HFFc6 (cell line): ENCODE results near the gene PLPPR2. TPM values are rescaled to one million over a fixed set of nuclear protein-coding genes. Genes with fewer than 3 reads are reported as not detected.
"Not testable (repeated sequence)": the region's sequence is repeated elsewhere in the genome, so short reads cannot be mapped to it uniquely, and the experiment has no call there.

Source experiments
- DNase-seq: peaks from one replicate; pipeline ENCODE4 v3.0.0-alpha.2; 2018
- H3K27ac Mint-ChIP-seq: 2 replicates; pipeline ENCODE4 v1.8.0; 2020; ENCODE audit warnings: mild to moderate bottlenecking, mixed read lengths
- H3K27me3 Mint-ChIP-seq: 2 replicates; pipeline ENCODE4 v1.8.0; 2021; ENCODE audit warnings: mild to moderate bottlenecking, moderate library complexity, mixed read lengths; ENCODE audit not compliant: insufficient read depth
- H3K36me3 Mint-ChIP-seq: 2 replicates; pipeline ENCODE4 v1.8.0; 2021; ENCODE audit warnings: low read depth, mixed read lengths
- H3K4me1 Mint-ChIP-seq: 2 replicates; pipeline ENCODE4 v1.8.0; 2020; ENCODE audit warnings: low read depth, mixed read lengths
- H3K4me3 Mint-ChIP-seq: 2 replicates; pipeline ENCODE4 v1.8.0; 2020; ENCODE audit warnings: mild to moderate bottlenecking, moderate library complexity, mixed read lengths
- H3K9me3 Mint-ChIP-seq: 2 replicates; pipeline ENCODE4 v1.8.0; 2020; ENCODE audit warnings: mild to moderate bottlenecking, mixed read lengths
- long read RNA-seq: library from polyadenylated mRNA; unstranded; transcript quantifications from one replicate; pipeline ENCODE4 v2.0.0, GENCODE V29; 2019
- total RNA-seq, 6 experiments: library from RNA; stranded (reverse); fragmentation: NEBNext Ultra II Directional; extraction: Animal tissue kit (Norgen Biotek cat#: 25700); gene quantifications; 2 replicates in 1 of 6; 3 replicates in 5 of 6; pipeline ENCODE4 v1.2.3, GENCODE V29; 2021
- TF ChIP-seq, protein P1 (sequence below): fragments of 200-600 bp; sonication (generic); IDR thresholded peaks from 2 replicates; pipeline ENCODE4 v1.5.0; 2021; ENCODE audit warnings: antibody characterized with exemption, mild to moderate bottlenecking

Gene PLPPR2, protein sequence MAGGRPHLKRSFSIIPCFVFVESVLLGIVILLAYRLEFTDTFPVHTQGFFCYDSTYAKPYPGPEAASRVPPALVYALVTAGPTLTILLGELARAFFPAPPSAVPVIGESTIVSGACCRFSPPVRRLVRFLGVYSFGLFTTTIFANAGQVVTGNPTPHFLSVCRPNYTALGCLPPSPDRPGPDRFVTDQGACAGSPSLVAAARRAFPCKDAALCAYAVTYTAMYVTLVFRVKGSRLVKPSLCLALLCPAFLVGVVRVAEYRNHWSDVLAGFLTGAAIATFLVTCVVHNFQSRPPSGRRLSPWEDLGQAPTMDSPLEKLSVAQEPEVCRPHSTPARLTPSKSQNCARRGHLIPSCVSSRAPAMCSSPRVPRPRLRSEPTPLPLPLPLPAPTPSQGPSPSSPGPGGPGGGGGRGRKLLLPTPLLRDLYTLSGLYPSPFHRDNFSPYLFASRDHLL
- total RNA-seq = 10 to 100 TPM; 52.4 to 82.2 (median 59.7) TPM
- long read RNA-seq, transcript PLPPR2-201 (10 exons, 2,727 nt) = major isoform, 5 of 29 reads
- long read RNA-seq, partial matches to known transcripts = 4 of 29 reads
- long read RNA-seq, other reads (novel, unspliced or antisense) = 18 of 29 reads

GRCh38 chr19:11355160-11356073 is at the start of gene PLPPR2:
Gene PLPPR2 (plus strand): TSS chr19:11355432. CDS start chr19:11357674, 2,242 bp downstream.
- TF ChIP-seq, protein P1, sequence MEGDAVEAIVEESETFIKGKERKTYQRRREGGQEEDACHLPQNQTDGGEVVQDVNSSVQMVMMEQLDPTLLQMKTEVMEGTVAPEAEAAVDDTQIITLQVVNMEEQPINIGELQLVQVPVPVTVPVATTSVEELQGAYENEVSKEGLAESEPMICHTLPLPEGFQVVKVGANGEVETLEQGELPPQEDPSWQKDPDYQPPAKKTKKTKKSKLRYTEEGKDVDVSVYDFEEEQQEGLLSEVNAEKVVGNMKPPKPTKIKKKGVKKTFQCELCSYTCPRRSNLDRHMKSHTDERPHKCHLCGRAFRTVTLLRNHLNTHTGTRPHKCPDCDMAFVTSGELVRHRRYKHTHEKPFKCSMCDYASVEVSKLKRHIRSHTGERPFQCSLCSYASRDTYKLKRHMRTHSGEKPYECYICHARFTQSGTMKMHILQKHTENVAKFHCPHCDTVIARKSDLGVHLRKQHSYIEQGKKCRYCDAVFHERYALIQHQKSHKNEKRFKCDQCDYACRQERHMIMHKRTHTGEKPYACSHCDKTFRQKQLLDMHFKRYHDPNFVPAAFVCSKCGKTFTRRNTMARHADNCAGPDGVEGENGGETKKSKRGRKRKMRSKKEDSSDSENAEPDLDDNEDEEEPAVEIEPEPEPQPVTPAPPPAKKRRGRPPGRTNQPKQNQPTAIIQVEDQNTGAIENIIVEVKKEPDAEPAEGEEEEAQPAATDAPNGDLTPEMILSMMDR = no peak
- H3K27ac Mint-ChIP-seq = peak within 1 kb of the TSS; percentile 29; the same call in 1 of the 2 replicates
- H3K9me3 Mint-ChIP-seq = no peaks in the 10 kb centered on the region
- peaks cover 4% of the 10 kb centered on the region for H3K27me3 Mint-ChIP-seq
- peak; percentile 79 for DNase-seq
- H3K4me1 Mint-ChIP-seq = peaks cover 11% of the 10 kb centered on the region
- no peaks in the 10 kb centered on the region; the same call in 1 of the 2 replicates for H3K36me3 Mint-ChIP-seq
- H3K4me3 Mint-ChIP-seq = peak within 1 kb of the TSS; percentile 91

DNA sequence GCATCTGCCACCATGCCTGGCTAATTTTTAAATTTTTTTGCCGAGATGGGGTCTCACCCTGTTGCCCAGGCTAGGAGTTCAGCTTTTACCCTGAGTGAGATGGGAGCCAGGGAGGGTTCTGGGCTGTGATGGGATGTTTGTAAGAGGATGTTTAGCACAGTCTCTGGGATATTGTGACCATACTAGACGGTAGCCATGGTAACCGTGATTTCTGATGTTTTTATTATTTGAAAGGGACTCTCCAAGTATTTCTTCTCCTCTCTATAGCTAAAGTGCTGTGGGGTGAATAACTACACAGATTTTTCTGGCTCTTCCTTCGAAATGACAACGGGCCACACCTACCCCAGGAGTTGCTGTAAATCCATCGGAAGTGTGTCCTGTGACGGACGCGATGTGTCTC is 48.9 kb upstream of the PLPPR2 start:
- Mint-ChIP-seq H3K36me3 (no peaks in the 10 kb centered on the region), H3K9me3 (no peaks in the 10 kb centered on the region), H3K27me3 (peaks cover 10% of the 10 kb centered on the region), H3K4me1 (no peaks in the 10 kb centered on the region), H3K27ac (no peak overlapping the region), H3K4me3 (no peak overlapping the region)
- DNase-seq = peak; percentile 27
- TF ChIP-seq, protein P1 = no peak

DNA sequence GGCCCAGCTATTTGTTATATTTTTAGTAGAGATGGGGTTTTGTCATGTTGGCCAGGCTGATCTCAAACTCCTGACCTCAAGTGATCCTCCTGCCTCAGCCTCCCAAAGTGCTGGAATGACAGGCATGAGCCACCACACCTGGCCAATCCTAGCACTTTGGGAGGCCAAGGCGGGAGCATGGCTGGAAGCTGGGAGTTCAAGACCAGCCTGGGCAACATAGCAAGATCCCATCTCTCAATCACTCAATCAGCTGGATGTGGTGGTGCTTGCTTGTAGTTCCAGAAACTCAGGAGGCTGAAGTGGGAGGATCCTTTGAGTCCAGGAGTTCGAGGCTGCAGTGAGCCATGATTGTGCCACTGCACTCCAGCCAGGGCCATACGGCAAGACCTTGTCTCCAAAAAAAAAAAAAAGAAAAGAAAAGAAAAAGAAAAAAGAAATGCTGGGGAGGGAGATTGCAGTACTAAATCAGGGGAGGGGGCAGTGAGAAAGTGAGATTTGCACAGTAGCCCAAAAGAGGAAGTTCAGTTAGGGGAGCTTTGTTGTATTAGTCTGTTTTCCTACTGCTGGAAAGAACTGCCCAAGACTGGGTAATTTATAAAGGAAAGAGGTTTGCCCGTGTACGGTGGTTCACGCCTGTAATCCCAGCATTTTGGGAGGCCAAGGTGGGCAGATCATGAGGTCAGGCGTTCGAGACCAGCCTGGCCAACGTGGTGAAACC is 34.8 kb upstream of the PLPPR2 start:
- not testable (repeated sequence) for H3K36me3 Mint-ChIP-seq, H3K4me3 Mint-ChIP-seq, H3K9me3 Mint-ChIP-seq, H3K27ac Mint-ChIP-seq, DNase-seq
- H3K27me3 Mint-ChIP-seq = peaks cover 12% of the 10 kb centered on the region; the same call in 1 of the 2 replicates
- peaks cover 19% of the 10 kb centered on the region for H3K4me1 Mint-ChIP-seq

- DNase-seq = no peak
- no peaks in the 10 kb centered on the region for H3K9me3 Mint-ChIP-seq
- H3K4me3 Mint-ChIP-seq = no peak overlapping the region
- TF ChIP-seq, protein P1 = no peak
- H3K27ac Mint-ChIP-seq = no peak overlapping the region
- peaks cover 19% of the 10 kb centered on the region for H3K4me1 Mint-ChIP-seq
- peaks cover 10% of the 10 kb centered on the region; the same call in 1 of the 2 replicates for H3K27me3 Mint-ChIP-seq
- no peaks in the 10 kb centered on the region for H3K36me3 Mint-ChIP-seq
Measured at GRCh38 chr19:11321191-11322126, 33.8 kb upstream of the PLPPR2 start.
